ENCODE measurements around the gene MYEOV. TPM values are rescaled to one million over a fixed set of nuclear protein-coding genes. Genes with fewer than 3 reads are reported as not detected.

Gene MYEOV
- total RNA-seq, 1 donor from 2014 or later: 31.4 TPM

DNA sequence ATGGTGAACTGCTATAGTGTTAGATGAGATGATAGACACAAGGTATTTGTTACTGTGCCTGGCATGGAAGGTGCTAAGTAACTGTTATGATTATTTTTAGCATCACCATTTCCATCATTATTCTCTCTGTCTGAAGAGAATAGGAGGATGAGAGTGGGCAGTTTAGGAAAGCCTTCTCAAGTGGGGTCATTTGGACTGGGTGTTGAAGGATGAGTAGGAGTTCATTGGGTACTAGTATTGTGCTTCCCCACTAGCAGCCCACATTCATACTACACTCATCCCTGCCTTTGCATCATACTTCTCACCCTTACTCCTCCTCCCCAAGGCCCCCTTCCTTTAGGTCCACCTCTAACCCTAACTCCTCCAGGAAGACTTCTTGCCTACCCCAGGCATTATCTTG, 20.6 kb downstream of the MYEOV start:
- DNase-seq (ENCODE audit: low spot score): no peak

GRCh38 chr11:69316956-69317355, 23.0 kb downstream of the MYEOV start:
- peak; percentile 35 for DNase-seq (ENCODE audit: low spot score)

DNA sequence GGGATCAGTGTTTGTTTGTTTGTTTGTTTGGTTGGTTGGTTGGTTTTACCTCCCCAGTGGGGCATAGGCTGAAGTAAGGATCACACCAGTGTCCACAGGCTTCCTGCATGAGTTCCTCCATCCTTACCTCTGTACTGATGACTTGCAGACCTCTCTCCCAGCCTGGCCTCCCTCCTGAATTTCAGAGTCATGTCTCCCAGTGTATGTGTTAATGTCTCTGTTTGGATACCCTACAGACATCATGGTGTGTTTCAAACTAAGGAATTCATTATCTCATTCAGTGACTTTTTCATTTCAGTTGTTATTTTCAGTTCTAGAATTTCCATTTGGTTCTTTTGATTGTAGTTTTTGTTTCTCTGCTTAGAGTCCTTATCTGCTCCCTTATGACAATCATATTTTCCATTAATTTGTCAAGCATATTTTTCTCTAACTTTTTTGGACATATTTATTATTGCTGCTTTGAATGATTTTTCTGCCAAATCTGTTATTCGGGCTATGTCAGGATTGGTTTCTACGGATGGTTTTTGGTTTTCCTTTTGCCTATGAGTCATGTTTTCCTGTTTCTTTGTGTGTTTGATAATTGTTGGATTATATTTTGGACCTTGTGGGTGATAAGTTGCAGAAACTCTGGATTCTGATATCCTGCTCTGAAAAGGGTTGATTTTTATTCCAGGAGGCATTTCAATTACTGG, 23.6 kb downstream of the MYEOV start:
- no peak for DNase-seq (ENCODE audit: low spot score)

DNA sequence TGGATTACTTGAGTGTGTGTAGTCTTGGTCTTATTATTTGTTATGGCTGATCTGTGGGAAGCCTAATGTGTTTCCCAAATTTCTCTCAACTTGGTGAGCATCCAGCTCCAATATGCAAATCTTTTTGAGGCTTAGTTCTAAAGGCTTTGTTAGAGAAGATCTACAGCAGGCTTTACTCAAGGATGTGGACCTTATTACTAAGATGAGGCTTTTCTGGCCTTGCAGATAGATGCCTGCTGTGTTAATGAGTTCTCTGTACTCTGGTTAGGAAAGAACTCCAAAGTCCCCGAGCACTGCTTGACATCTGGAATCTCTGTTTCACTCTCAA, 24.1 kb downstream of the MYEOV start:
- no peak for DNase-seq (ENCODE audit: low spot score)

GRCh38 chr11:69319255-69320106, 25.5 kb downstream of the MYEOV start:
- DNase-seq (ENCODE audit: low spot score): peak; percentile 79

DNA sequence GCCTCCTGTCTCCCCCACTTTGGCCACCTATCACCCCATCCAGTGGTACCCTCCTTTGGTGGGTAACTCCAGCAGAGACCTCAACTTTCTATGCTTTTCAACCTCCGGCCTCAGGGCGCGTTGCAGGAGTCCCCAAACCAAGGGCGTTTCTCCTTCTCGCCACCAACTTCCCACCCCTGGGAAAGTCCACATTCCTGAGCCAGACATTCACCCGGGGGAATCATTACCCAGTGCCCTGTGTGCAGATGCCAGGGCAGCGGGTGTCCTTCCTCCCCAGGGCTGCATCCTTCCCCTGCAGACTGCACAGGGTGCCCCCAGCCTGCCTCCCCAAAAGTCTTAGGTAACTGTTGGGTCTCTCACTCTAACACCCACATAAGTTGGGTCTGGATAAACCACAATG, 26.4 kb downstream of the MYEOV start:
- DNase-seq (ENCODE audit: low spot score): peak; percentile 51

- peak; percentile 45 for DNase-seq (ENCODE audit: low spot score)
Observed at GRCh38 chr11:69320756-69321741, 27.1 kb downstream of the MYEOV start.

DNA sequence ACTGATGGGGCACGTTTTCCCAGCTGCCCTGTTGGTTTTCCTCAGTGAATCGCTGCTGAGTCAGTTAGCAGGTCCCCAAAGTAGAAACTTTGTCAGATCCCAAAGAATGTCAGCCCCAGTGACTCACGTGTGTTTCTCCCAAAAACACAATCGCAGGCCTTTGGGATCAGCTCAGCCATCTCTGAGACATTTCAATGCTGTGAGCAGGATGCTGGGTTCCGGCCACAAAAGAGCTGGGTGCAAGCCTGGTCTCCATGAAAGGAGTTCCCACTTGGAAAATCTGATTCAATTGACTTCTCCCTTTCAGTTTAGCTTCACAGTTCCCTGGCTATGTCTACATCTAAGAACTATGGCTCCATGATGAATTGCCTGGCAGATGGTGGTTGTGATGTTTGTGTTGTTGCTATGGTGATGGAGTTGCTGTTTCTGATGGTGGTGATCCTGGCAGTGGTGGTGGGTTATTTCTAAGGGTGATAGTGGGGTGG, 28.0 kb downstream of the MYEOV start:
- DNase-seq (ENCODE audit: low spot score): no peak

GRCh38 chr11:69325446-69325845, 31.5 kb downstream of the MYEOV start:
- peak; percentile 75 for DNase-seq (ENCODE audit: low spot score)

DNA sequence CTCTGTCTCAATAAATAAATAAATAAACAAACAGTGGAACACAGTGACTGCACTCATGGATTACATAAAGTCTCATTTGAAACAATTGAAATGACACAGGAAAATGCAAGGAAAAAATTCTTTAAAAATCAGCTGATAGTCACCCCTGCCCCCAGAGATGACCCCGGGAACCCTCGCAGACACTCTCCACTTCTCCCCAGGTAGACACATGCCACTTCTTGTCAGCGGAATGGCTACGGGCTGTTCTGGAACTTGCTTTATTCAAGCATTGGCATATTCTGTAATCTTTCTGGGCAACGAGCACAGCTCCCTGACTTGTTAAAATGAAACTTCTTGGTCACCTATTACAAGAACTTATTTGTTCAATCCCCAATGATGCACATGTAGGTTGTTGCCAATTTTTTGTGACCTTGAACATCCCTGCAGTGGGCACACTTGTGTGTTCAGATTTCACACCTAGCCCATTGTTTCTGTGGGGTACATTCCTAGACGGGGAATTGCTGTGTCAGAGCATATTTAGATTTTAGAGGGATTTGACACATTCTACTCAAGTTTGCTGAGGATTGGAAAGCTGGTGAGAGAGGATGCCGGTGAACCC, 32.8 kb downstream of the MYEOV start:
- peak; percentile 9 for DNase-seq (ENCODE audit: low spot score)

GRCh38 chr11:69327741-69328191, 33.8 kb downstream of the MYEOV start:
- DNase-seq (ENCODE audit: low spot score): peak; percentile 82

DNA sequence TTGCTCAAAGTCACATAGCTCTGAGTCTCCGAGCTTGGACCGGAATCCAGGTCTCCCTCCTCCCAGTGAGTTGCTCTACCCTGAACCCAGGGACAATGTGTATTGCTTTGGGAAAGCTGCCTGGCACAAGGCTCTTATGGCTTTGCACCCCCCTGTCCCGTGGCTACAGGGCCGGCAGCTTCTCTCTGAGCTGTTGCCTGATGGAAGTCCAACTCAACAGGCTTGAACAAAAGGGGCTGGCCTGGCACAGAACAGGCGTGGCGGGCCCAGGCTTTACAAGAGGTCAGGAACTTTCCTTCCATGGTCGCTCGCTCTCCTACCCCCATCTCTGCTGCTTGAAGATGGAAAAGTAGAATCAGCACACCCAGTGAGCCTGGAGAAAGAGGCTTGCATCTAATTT, 34.3 kb downstream of the MYEOV start:
- peak; percentile 74 for DNase-seq (ENCODE audit: low spot score)

GRCh38 chr11:69329581-69329980, 35.6 kb downstream of the MYEOV start:
- no peak for DNase-seq (ENCODE audit: low spot score)

- DNase-seq (ENCODE audit: low spot score): no peak
Observed at GRCh38 chr11:69330330-69330729, 36.4 kb downstream of the MYEOV start.

DNA sequence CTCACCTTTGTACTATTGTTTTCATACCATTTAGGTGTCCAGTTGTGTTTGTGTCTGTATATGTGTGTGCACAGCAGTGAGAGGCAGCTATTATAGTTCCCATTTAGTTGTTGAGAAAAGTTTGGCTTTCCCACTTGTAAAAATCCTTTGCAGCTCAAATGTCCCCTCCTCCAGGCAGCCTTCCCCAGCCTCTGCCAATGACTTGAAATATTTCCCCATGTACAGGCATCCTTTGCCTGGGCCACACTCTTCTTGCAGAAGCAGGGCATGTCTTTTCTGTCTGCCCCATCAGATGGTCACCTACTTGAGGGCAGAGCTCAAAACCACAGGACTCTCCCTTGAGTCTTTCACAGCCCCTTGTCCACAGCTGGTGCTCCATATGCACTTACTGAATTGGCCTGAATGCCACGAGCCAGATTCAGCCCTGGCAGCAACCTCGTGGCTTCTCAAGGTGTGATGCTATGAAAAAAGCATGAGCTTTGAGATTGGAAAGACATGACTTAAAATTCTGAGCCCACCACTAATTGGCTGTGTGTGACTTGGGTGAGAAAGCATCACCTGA, 39.3 kb downstream of the MYEOV start:
- DNase-seq (ENCODE audit: low spot score): no peak

DNA sequence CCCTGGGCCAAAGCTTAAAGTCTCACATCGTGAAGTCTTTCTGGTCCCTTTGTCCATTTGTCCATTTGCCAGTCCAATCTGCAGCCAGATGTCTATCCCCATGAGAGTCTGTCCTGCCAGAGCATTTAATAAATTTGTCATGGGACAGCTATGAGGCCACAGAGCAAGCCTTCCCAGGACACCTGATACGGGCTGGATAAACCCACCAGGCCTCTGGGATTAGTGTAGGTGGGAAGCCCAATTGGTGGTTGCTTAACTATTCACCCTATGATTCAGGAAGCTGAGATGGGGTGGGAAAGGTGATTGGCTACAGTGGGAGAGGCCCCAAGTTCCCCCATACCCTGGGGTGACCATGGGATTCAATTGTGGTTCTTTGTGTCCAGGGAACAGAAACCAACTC, 39.9 kb downstream of the MYEOV start:
- peak; percentile 16 for DNase-seq (ENCODE audit: low spot score)

DNA sequence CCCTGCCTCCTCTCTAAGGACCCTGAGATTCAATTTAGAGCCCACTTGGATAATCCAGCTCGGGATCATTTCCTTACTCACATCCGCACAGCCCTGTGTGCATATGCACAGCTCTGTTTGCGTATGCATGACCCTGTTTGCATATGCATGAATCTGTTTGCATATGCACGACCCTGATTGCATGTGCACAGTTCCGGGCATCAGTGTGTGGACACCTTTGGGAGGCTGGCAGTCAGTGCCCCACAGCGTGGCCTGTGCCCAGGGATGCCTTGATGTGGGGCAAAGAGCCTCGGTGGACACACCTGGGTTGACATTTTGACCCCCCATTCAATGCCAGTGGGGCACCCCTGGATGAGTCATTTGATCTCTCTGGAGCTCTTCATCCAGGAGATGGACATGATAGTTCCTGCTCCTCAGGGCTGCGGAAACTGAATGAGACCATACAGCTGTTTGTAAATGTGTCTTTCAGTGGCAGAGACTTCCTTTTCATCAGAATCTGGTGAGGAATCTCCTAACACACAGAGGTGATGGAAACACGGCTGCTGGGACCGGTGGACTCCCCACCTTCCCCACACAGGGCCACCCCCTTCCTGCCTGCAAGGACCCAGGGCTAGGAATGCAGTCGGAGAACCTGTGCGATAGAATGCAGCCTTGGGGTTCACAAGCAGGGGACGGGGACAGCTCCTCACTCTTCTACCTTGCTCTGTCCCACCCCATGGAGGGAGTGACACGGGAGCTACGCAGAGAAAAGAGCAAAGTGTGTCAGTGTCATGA, 41.2 kb downstream of the MYEOV start:
- DNase-seq (ENCODE audit: low spot score): peak; percentile 84

DNA sequence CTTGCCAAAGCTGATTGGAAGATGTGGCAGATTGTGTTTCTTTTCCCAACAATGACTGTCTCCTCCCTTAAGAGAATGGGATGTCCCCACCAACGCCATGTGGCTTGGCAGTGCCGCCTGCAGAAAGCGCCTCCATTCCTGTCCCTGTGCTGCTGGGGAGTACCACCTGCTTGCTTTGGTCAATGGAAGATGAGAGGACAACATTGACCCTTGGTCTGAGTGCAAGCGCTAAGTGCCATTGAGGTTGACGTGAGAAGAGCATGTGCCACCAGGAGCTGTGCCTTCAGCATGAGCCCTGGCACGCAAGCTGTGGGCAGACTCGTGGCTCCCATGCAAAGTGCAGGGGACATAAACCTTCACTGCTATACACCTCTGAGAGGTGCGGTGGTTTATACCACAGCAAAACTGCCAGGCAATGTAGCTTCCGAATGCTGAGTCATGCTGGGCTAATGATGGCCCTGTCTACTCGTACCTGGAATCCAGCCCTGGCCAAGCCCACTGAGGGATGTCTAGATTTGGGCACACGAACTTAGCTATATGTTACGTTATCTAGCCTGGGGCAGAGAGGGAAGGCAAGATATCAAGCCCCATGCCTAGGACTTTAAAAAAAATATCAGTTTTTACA, 41.9 kb downstream of the MYEOV start:
- DNase-seq (ENCODE audit: low spot score): peak; percentile 77

- no peak for DNase-seq (ENCODE audit: low spot score)
Observed at GRCh38 chr11:69337211-69337721, 43.3 kb downstream of the MYEOV start.
